Measurements from ENCODE around the gene SIN3B.
"Not testable (repeated sequence)": the region's sequence is repeated elsewhere in the genome, so short reads cannot be mapped to it uniquely, and the experiment has no call there.

Gene SIN3B

DNA sequence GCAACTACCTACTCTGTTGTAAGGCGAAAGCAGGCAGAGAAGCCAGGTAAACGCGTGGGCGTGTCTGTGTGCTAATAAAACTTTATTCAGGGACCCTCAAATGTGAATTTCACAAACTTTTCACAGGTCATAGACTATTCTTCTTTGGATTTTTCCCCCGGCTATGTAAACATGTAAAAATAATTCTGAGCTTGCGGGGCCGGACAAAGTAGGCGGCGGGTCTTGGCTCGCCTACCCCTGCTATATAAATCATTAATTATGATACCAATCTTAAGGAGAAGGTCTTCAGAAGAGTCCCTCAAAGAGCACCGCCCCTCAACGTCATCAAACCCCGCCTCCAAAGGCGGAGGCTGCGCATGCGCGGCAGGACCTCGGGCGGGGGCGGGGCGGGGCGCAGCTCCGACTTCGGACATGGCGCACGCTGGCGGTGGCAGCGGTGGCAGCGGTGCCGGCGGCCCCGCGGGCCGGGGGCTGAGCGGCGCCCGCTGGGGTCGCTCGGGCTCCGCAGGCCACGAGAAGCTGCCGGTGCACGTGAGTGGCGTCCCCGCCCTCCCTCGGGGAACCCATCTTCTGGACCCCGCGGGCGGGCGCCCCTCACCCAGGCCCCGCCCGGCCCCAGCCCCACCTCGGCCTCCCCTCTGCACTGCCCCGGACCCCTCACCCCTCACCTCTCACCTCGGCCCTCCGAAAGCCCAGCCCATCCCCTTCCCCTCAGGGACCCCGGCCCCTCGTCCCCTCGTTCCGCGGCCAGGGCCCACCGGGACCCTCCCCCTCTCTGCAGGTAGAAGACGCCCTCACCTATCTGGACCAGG, at the start of gene SIN3B:
Gene SIN3B, plus strand, starts transcription at position 389 of the 812 bp plus-strand sequence. Its CDS starts 23 bp downstream, at position 412.
- in situ Hi-C loops (cut with MboI; ENCODE audit: low pct_unique_long_range_greater_than_20kb, low sequenced_read_pairs), result no loop called here
- DNase-seq, result peak; percentile 95

DNA sequence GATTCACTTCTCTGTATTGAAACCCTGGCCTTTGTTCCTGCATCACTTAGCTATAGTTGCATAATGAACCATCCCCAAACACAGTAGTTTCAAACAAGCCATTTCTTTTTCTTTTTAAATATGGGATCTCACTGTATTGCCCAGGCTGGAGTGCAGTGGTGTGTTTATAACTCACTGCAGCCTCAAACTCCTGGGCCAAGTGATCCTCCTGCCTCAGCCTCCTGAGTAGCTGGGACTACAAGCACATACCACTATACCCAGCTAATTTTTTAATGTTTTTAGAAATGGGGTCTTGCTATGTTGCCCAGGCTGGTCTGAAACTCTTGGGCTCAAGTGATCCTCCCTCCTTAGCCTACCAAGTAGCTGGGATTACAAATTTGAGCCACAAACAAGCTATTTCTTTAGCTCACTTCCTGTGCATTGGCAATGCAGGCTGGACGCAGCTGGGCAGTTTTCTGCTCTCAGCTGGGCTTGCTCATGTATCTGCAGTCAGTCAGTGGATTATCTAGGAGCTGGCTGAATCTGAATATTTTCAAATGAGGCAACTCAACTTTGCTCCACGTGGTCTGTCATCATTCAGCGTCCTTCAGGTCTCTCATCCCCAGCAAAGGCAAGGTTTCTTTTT, 49.5 kb upstream of the SIN3B start:
- in situ Hi-C loops (cut with MboI; ENCODE audit: low pct_unique_long_range_greater_than_20kb, low sequenced_read_pairs), result no loop called here

GRCh38 chr19:16782719-16783118, 46.5 kb upstream of the SIN3B start:
- in situ Hi-C loops (cut with MboI; ENCODE audit: low pct_unique_long_range_greater_than_20kb, low sequenced_read_pairs), result no loop called here
- no peak for DNase-seq

More for the DNA sequence above, 49.5 kb upstream of the SIN3B start:
- DNase-seq, result no peak

GRCh38 chr19:16788479-16788878, 40.7 kb upstream of the SIN3B start:
- in situ Hi-C loops (cut with MboI; ENCODE audit: low pct_unique_long_range_greater_than_20kb, low sequenced_read_pairs), result no loop called here
- DNase-seq, result no peak

- no peak for DNase-seq
- in situ Hi-C loops (cut with MboI; ENCODE audit: low pct_unique_long_range_greater_than_20kb, low sequenced_read_pairs), result no loop called here
These were observed 40.0 kb upstream of the SIN3B start for GRCh38 chr19:16789238-16789637.

DNA sequence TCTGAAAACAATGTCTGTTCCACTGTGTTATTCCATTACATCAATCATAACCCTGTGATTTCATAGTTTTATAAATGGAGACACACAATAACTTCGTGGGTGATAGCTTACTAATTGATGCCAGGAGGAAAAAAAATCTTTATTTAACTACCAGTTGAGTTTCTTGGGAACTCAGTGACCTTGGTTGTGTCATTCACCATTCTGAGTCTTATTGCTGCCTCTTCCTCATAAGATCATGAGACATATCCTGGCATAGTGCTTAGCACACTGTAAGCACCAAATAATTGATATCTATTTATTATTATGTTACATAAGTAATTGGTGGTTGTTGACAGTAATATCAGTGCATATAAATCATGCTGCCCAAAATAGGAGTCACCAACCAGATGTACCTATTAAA, 39.1 kb upstream of the SIN3B start:
- DNase-seq, result no peak
- in situ Hi-C loops (cut with MboI; ENCODE audit: low pct_unique_long_range_greater_than_20kb, low sequenced_read_pairs), result no loop called here

DNA sequence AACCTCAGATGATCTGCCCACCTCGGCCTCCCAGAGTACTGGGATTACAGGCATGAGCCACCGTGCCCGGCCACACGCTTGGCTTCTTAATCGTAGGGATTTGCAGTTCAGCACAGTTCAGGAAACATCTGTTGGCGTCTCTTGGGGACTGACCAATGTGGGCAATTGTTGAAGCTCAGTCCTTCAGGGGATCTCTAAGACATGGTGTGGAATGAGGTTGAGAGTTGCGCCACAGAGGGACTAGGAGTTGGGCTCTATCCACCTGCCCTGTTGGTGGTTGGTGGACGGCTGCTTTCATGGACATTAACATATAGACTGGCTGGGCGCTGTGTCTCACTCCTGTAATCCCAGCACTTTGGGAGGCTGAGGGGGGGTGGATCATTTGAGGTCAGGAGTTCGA, 37.3 kb upstream of the SIN3B start:
- DNase-seq, result no peak
- in situ Hi-C loops (cut with MboI; ENCODE audit: low pct_unique_long_range_greater_than_20kb, low sequenced_read_pairs), result no loop called here

DNA sequence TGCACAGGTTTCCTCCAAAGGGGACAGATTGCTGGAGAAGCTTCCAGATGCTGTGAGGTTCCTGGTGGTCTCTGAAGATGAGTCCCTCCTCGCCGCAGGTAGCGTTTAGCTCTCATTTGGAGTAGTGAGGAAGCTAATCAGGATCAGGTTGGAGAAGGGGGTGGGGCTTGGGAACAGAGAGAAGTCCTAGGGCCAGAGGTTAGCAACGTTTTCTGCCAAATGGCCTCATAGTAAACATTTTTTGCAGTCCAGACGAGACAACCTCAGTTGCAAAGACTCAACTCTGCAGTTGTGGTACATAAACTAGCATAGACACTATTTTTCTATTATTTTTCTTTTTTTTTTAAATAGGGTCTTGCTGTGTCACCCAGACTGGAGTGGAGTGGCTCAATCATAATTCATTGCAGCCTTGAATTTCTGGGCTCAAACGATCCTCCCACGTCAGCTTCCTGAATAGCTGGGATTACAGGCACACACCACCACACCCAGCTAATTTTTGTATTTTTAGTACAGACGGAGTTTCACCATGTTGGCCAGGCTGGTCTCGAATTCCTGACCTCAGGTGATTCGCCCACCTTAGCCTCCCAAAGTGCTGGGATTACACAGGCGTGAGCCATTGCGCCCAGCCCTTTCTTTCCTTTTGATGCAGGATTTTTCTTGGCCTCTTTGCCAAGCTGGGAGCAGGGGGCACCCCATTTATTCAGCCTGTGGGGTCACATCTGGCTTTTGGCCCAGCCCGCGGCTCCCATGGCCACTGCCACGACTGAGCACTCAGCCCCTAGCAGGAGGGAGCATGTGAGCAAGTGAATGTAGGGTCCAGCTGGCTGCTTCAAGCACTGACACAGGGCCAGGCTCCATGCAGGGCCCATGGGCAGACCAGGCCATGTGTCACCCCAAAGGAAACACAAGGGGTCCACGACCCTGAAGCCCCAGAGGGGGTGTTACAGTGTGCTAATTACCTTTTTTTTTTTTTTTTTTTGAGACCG, 34.4 kb upstream of the SIN3B start:
- no peak for DNase-seq
- in situ Hi-C loops (cut with MboI; ENCODE audit: low pct_unique_long_range_greater_than_20kb, low sequenced_read_pairs), result no loop called here

- DNase-seq, result no peak
- in situ Hi-C loops (cut with MboI; ENCODE audit: low pct_unique_long_range_greater_than_20kb, low sequenced_read_pairs), result no loop called here
These were observed 33.5 kb upstream of the SIN3B start for GRCh38 chr19:16795731-16796130.

- no peak for DNase-seq
These were observed 31.3 kb upstream of the SIN3B start for GRCh38 chr19:16797876-16798275.

DNA sequence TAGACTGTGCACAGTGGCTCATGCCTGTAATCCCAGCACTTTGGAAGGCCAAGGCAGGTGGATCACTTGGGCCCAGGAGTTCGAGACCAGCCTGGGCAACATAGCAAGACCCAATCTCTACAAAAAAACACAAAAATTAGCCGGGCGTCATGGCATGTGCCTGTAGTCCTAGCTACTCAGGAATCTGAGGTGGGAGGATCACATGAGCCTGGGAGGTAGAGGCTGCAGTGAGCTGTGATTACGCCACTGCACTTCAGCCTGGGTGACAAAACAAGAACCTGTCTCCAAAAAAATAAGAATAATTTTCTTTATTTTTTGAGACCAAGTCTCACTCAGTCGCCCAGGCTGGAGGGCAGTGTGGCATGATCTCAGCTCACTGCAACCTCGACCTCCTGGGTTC, 30.9 kb upstream of the SIN3B start:
- in situ Hi-C loops (cut with MboI; ENCODE audit: low pct_unique_long_range_greater_than_20kb, low sequenced_read_pairs); DNase-seq: not testable (repeated sequence)

More at GRCh38 chr19:16797876-16798275, 31.3 kb upstream of the SIN3B start:
- in situ Hi-C loops (cut with MboI; ENCODE audit: low pct_unique_long_range_greater_than_20kb, low sequenced_read_pairs), result no loop called here

DNA sequence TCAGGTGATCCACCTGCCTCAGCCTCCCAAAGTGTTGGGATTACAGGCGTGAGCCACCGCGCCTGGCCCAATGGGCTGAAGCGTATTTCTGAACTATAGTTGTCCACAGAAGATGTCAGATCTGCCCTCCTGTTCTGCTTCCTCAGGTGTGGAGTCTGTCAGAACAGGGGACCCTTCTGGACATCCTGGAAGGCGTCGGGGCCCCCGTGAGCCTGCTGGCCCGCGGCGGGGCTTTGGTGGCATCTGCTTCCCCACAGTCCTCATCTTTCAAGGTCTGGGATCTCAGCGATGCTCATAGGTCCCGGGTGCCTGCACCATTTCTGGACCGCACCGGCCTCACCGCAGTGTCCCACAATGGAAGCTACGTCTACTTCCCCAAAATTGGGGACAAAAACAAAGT, 29.5 kb upstream of the SIN3B start:
- no peak for DNase-seq
- in situ Hi-C loops (cut with MboI; ENCODE audit: low pct_unique_long_range_greater_than_20kb, low sequenced_read_pairs), result no loop called here

DNA sequence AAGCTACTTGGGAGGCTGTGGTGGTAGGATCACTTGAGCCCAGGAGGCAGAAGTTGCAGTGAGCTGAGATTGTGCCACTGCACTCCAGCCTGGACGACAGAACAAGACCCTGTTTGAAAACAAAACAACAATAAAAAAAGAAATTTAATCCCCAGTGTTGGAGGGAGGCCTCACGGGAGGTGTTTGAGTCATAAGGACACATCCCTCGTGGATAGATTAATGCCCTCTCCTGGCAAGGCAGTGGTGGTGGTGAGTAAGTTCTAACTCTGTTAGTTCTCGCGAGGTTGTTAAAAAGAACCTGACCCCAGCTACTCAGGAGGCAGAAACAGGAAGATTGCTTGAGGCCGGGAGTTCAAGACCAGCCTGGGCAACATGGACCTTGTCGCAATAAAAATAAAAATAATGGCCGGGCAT, 27.6 kb upstream of the SIN3B start:
- in situ Hi-C loops (cut with MboI; ENCODE audit: low pct_unique_long_range_greater_than_20kb, low sequenced_read_pairs), result no loop called here
- no peak for DNase-seq

DNA sequence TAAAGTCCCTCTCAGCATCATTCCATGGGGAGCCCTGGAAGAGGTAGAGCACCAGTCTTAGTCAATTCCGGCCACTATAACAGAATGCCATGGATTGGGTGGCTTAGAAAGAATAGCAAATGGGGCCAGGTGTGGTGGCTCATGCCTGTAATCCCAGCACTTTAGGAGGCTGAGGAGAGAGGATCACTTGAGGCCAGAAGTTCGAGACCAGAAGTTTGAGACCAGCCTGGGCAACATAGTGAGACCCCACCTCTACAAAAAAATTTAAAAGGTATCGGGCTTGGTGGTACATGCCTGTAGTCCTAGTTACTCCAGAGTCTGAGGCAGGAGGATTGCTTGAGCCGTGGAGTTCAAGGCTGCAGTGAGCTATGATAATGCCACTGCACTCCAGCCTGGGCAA, 25.0 kb upstream of the SIN3B start:
- DNase-seq, result no peak
- in situ Hi-C loops (cut with MboI; ENCODE audit: low pct_unique_long_range_greater_than_20kb, low sequenced_read_pairs), result no loop called here

- in situ Hi-C loops (cut with MboI; ENCODE audit: low pct_unique_long_range_greater_than_20kb, low sequenced_read_pairs), result no loop called here
- DNase-seq, result no peak
These were observed 21.5 kb upstream of the SIN3B start for GRCh38 chr19:16807549-16808284.

GRCh38 chr19:16814526-16815100, 14.6 kb upstream of the SIN3B start:
- no peak for DNase-seq
- in situ Hi-C loops (cut with MboI; ENCODE audit: low pct_unique_long_range_greater_than_20kb, low sequenced_read_pairs), result no loop called here

- in situ Hi-C loops (cut with MboI; ENCODE audit: low pct_unique_long_range_greater_than_20kb, low sequenced_read_pairs), result no loop called here
- DNase-seq, result no peak
These were observed 9.1 kb upstream of the SIN3B start for GRCh38 chr19:16820056-16820455.

DNA sequence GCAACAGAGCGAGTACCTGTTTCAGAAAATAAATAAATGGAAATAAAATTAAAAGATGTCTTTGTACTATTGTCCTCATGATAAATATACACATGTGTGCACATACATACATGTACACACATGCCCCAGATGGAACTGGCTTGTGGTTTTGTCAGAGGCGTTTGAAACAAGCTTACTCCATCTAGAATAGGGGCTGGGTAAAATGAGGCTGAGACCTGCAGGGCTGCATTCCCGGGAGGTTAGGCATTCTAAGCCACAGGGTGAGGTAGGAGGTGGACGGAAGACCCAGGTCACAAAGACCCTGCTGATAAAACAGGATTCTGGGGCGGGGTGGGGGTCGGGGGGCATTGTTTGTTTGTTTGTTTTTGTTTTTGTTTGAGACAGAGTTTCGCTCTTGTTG, 8.1 kb upstream of the SIN3B start:
- in situ Hi-C loops (cut with MboI; ENCODE audit: low pct_unique_long_range_greater_than_20kb, low sequenced_read_pairs), result no loop called here

DNA sequence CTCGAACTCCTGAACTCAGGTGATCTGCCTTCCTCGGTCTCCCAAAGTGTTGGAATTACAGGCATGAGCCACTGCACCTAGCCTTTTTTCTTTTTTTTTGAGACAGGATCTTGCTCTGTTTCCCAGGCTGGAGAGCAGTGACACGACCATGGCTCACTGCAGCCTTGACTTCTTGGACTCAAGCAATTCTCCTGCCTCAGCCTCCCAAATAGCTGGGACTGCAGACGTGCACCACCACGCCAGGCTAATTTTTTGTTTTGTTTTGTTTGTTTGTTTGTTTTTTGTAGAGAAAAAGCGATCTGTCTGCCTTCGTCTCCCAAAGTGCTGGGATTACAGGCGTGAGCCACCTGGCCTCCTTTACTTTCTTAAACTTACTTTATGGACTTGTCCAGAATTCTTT, 6.5 kb upstream of the SIN3B start:
- in situ Hi-C loops (cut with MboI; ENCODE audit: low pct_unique_long_range_greater_than_20kb, low sequenced_read_pairs), result no loop called here
- no peak for DNase-seq

More for the DNA sequence above, 8.1 kb upstream of the SIN3B start:
- no peak for DNase-seq

Measured in KBM-7 (cell line).